SK-N-SH (cell line): ENCODE measurements around the gene ZNF30.
"Not testable (repeated sequence)": the region's sequence is repeated elsewhere in the genome, so short reads cannot be mapped to it uniquely, and the experiment has no call there.

Experiments used
- EZH2phosphoT487 ChIP-seq: fragments of 200-600 bp; sonication (generic); IDR thresholded peaks from 2 replicates; pipeline ENCODE4 v1.6.1; 2017; ENCODE audit warnings: low read depth, mixed run types, mild to moderate bottlenecking, antibody characterized with exemption, moderate library complexity, borderline replicate concordance
- RXRA ChIP-seq: IDR thresholded peaks from 2 replicates; pipeline ENCODE4 v1.4.0; 2012; ENCODE audit warnings: low read depth, mild to moderate bottlenecking, borderline replicate concordance
- SMC3 ChIP-seq: IDR thresholded peaks from 2 replicates; pipeline ENCODE4 v1.6.1; 2012; ENCODE audit warnings: low read depth, low read length, improper control_type of control experiment
- TEAD4 ChIP-seq: IDR thresholded peaks from 2 replicates; pipeline ENCODE4 v1.4.0; 2012; ENCODE audit warnings: mild to moderate bottlenecking, borderline replicate concordance; ENCODE audit not compliant: insufficient read depth
- TF ChIP-seq, protein P1 (sequence below): fragments of 200-600 bp; sonication (generic); IDR thresholded peaks from 2 replicates; pipeline ENCODE4 v1.6.1; 2017; ENCODE audit warnings: antibody characterized with exemption, mild to moderate bottlenecking, moderate library complexity

DNA sequence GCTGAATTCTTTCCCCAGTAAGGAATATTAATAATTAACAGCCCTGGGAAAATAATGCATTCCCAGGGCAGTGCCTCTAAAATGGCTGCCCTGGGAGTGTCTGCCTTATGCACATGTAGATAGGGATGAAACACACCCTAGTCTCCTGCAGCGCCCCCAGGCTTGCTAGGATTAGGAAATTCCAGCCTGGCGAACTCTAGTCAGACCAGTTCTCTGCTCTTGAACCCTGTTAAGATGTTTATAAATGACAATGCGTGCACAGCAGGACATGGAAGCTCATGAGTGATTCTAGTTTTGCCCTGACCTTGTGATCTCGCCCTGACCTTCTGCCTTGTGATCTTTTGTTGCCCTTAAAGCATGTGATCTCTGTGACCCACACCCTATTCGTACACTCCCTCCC lies 38.8 kb downstream of the ZNF30 start:
- TF ChIP-seq TEAD4, EZH2phosphoT487, SMC3, RXRA: not testable (repeated sequence)
- TF ChIP-seq, protein P1, sequence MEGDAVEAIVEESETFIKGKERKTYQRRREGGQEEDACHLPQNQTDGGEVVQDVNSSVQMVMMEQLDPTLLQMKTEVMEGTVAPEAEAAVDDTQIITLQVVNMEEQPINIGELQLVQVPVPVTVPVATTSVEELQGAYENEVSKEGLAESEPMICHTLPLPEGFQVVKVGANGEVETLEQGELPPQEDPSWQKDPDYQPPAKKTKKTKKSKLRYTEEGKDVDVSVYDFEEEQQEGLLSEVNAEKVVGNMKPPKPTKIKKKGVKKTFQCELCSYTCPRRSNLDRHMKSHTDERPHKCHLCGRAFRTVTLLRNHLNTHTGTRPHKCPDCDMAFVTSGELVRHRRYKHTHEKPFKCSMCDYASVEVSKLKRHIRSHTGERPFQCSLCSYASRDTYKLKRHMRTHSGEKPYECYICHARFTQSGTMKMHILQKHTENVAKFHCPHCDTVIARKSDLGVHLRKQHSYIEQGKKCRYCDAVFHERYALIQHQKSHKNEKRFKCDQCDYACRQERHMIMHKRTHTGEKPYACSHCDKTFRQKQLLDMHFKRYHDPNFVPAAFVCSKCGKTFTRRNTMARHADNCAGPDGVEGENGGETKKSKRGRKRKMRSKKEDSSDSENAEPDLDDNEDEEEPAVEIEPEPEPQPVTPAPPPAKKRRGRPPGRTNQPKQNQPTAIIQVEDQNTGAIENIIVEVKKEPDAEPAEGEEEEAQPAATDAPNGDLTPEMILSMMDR: not testable (repeated sequence)
